Measurements from ENCODE around the gene XDH. TPM values are rescaled to one million over a fixed set of nuclear protein-coding genes. Genes with fewer than 3 reads are reported as not detected.
A peak's percentile ranks its signal among the peaks of the same experiment; 100 is the strongest.

Gene XDH
- total RNA-seq, 1 experiment from 2014 or later, result 47.5 TPM

- Mint-ChIP-seq H3K9me3 (ENCODE audit: unreplicated experiment) (no peaks in the 10 kb centered on the region), H3K27ac (ENCODE audit: low read depth, unreplicated experiment) (no peak overlapping the region), H3K27me3 (ENCODE audit: insufficient read depth, unreplicated experiment) (no peaks in the 10 kb centered on the region), H3K4me3 (ENCODE audit: unreplicated experiment) (no peak overlapping the region), H3K4me1 (ENCODE audit: insufficient read depth, unreplicated experiment) (peaks cover 9% of the 10 kb centered on the region), H3K36me3 (ENCODE audit: insufficient read depth, unreplicated experiment) (no peaks in the 10 kb centered on the region)
- intact Hi-C loops (cut with micrococcal nuclease), result no loop called here
- DNase-seq (ENCODE audit: unreplicated experiment), result peak; percentile 35
- TF ChIP-seq CTCF (IDR thresholded peaks at IDR 0.05; ENCODE audit: unreplicated experiment), result no peak
- ChIA-PET POLR2A (no interaction called here), CTCF (interaction anchor here (0.8 to 0.9 kb wide), 2 partner anchors 15 to 21 kb away, joined by 3 read pairs; no protein-coding TSS in a partner anchor)
- BruUV-seq (replicated peaks), result no TSS peak
These were observed 95.9 kb downstream of the XDH start for GRCh38 chr2:31318361-31319336.

GRCh38 chr2:31317396-31317795, 97.1 kb downstream of the XDH start:
- no peak overlapping the region for H3K27ac Mint-ChIP-seq (ENCODE audit: low read depth, unreplicated experiment)
- no peaks in the 10 kb centered on the region for H3K27me3 Mint-ChIP-seq (ENCODE audit: insufficient read depth, unreplicated experiment)
- DNase-seq (ENCODE audit: unreplicated experiment), result no peak
- no peak overlapping the region for H3K4me3 Mint-ChIP-seq (ENCODE audit: unreplicated experiment)
- CTCF ChIA-PET, result interaction anchor here (0.7 to 1.0 kb wide), 3 partner anchors 13 to 48 kb away, joined by 3 to 5 read pairs (median 3); no protein-coding TSS in a partner anchor
- intact Hi-C loops (cut with micrococcal nuclease), result no loop called here
- H3K36me3 Mint-ChIP-seq (ENCODE audit: insufficient read depth, unreplicated experiment), result no peaks in the 10 kb centered on the region
- H3K4me1 Mint-ChIP-seq (ENCODE audit: insufficient read depth, unreplicated experiment), result peaks cover 2% of the 10 kb centered on the region
- H3K9me3 Mint-ChIP-seq (ENCODE audit: unreplicated experiment), result no peaks in the 10 kb centered on the region
- POLR2A ChIA-PET, result no interaction called here
- no TSS peak for BruUV-seq (replicated peaks)
- no peak for TF ChIP-seq CTCF (IDR thresholded peaks at IDR 0.05; ENCODE audit: unreplicated experiment)

- CTCF ChIA-PET, result interaction anchor here (0.7 kb wide), 1 partner anchor 13 kb away, joined by 3 read pairs; no protein-coding TSS in a partner anchor
- H3K27me3 Mint-ChIP-seq (ENCODE audit: insufficient read depth, unreplicated experiment), result no peaks in the 10 kb centered on the region
- H3K36me3 Mint-ChIP-seq (ENCODE audit: insufficient read depth, unreplicated experiment), result no peaks in the 10 kb centered on the region
- no TSS peak for BruUV-seq (replicated peaks)
- intact Hi-C loops (cut with micrococcal nuclease), result no loop called here
- POLR2A ChIA-PET, result interaction anchor here (0.6 kb wide), 1 partner anchor 200 kb away, joined by 3 read pairs; no protein-coding TSS in a partner anchor
- no peak overlapping the region for H3K27ac Mint-ChIP-seq (ENCODE audit: low read depth, unreplicated experiment)
- H3K4me1 Mint-ChIP-seq (ENCODE audit: insufficient read depth, unreplicated experiment), result no peaks in the 10 kb centered on the region
- no peaks in the 10 kb centered on the region for H3K9me3 Mint-ChIP-seq (ENCODE audit: unreplicated experiment)
- no peak overlapping the region for H3K4me3 Mint-ChIP-seq (ENCODE audit: unreplicated experiment)
- DNase-seq (ENCODE audit: unreplicated experiment), result no peak
- no peak for TF ChIP-seq CTCF (IDR thresholded peaks at IDR 0.05; ENCODE audit: unreplicated experiment)
These were observed 99.8 kb downstream of the XDH start for GRCh38 chr2:31314761-31315160.

DNA sequence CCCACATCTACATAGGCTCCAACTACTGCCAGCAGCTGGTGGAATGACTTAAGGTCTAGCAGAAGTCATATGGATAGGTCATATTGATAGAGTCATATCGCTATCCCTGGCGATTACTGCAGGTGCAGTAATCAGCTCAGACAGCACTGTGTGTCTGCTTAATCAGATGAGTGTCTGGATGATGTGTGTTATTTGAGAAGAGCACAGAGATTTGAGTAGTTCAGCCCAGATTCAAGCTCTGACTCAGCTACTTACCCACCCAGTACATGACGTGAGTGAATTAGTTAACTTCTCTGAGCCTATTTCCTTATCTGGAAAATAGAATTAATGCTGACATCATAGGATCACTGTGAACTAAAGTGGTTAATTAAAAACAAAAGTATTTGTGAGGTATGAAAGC, 101.6 kb downstream of the XDH start:
- Mint-ChIP-seq H3K4me3 (ENCODE audit: unreplicated experiment) (no peak overlapping the region), H3K27ac (ENCODE audit: low read depth, unreplicated experiment) (no peak overlapping the region), H3K9me3 (ENCODE audit: unreplicated experiment) (peaks cover 8% of the 10 kb centered on the region), H3K27me3 (ENCODE audit: insufficient read depth, unreplicated experiment) (no peaks in the 10 kb centered on the region), H3K36me3 (ENCODE audit: insufficient read depth, unreplicated experiment) (no peaks in the 10 kb centered on the region), H3K4me1 (ENCODE audit: insufficient read depth, unreplicated experiment) (no peaks in the 10 kb centered on the region)
- intact Hi-C loops (cut with micrococcal nuclease), result no loop called here
- TF ChIP-seq CTCF (IDR thresholded peaks at IDR 0.05; ENCODE audit: unreplicated experiment), result no peak
- ChIA-PET POLR2A (no interaction called here), CTCF (interaction anchor here (0.6 to 1.9 kb wide), 3 partner anchors 21 to 605 kb away, joined by 4 to 5 read pairs (median 4); no protein-coding TSS in a partner anchor)
- BruUV-seq (replicated peaks), result no TSS peak
- DNase-seq (ENCODE audit: unreplicated experiment), result no peak

Data from MCF 10A (cell line).